ENCODE results near the gene IL17RD. TPM values are rescaled to one million over a fixed set of nuclear protein-coding genes. Genes with fewer than 3 reads are reported as not detected.
"Not testable (repeated sequence)": the region's sequence is repeated elsewhere in the genome, so short reads cannot be mapped to it uniquely, and the experiment has no call there.

IL17RD gene
- total RNA-seq, 2 experiments from 2014 or later, result not detected

GRCh38 chr3:57087361-57088092 is 77.6 kb downstream of the IL17RD start:
- intact Hi-C loops (cut with micrococcal nuclease), result no loop called here
- Mint-ChIP-seq H3K27me3 (peaks cover 3% of the 10 kb centered on the region), H3K27ac (no peak overlapping the region), H3K4me3 (no peak overlapping the region), H3K4me1 (ENCODE audit: low read depth) (no peaks in the 10 kb centered on the region), H3K9me3 (no peaks in the 10 kb centered on the region), H3K36me3 (ENCODE audit: low read depth) (no peaks in the 10 kb centered on the region)
- ATAC-seq (no peak), DNase-seq (no peak)
- ChIA-PET CTCF (interaction anchor here (1.7 to 7.3 kb wide), 2 partner anchors 13 to 92 kb away, joined by 5 to 40 read pairs; no protein-coding TSS in a partner anchor), POLR2A (interaction anchor here (0.6 to 1.2 kb wide), 3 partner anchors 61 to 297 kb away, joined by 3 read pairs; no protein-coding TSS in a partner anchor)
- no peak for TF ChIP-seq CTCF (IDR thresholded peaks at IDR 0.05)

- no peak overlapping the region for H3K27ac Mint-ChIP-seq
- ChIA-PET CTCF (interaction anchor here (0.8 to 7.3 kb wide), 2 partner anchors 14 to 26 kb away, joined by 3 to 40 read pairs; no protein-coding TSS in a partner anchor), POLR2A (no interaction called here)
- no peak overlapping the region for H3K4me3 Mint-ChIP-seq
- DNase-seq (no peak), ATAC-seq (no peak)
- no peaks in the 10 kb centered on the region for H3K36me3 Mint-ChIP-seq (ENCODE audit: low read depth)
- no peaks in the 10 kb centered on the region for H3K4me1 Mint-ChIP-seq (ENCODE audit: low read depth)
- H3K9me3 Mint-ChIP-seq, result no peaks in the 10 kb centered on the region
- TF ChIP-seq CTCF (IDR thresholded peaks at IDR 0.05), result no peak
- H3K27me3 Mint-ChIP-seq, result peaks cover 6% of the 10 kb centered on the region
- intact Hi-C loops (cut with micrococcal nuclease), result no loop called here
Measured at GRCh38 chr3:57086201-57086600, 79.0 kb downstream of the IL17RD start.

- H3K9me3 Mint-ChIP-seq, result no peaks in the 10 kb centered on the region
Measured at GRCh38 chr3:57085211-57085610, 79.9 kb downstream of the IL17RD start.

GRCh38 chr3:57083266-57083995 is 81.7 kb downstream of the IL17RD start:
- ATAC-seq; H3K27ac Mint-ChIP-seq; H3K4me1 Mint-ChIP-seq (ENCODE audit: low read depth); H3K36me3 Mint-ChIP-seq (ENCODE audit: low read depth); intact Hi-C loops (cut with micrococcal nuclease); POLR2A ChIA-PET; H3K4me3 Mint-ChIP-seq; DNase-seq; H3K9me3 Mint-ChIP-seq; CTCF ChIA-PET: not testable (repeated sequence)
- peaks cover 17% of the 10 kb centered on the region for H3K27me3 Mint-ChIP-seq

More at GRCh38 chr3:57085211-57085610, 79.9 kb downstream of the IL17RD start:
- Mint-ChIP-seq H3K27ac (no peak overlapping the region), H3K27me3 (peaks cover 14% of the 10 kb centered on the region), H3K4me3 (no peak overlapping the region), H3K4me1 (ENCODE audit: low read depth) (no peaks in the 10 kb centered on the region), H3K36me3 (ENCODE audit: low read depth) (no peaks in the 10 kb centered on the region)
- intact Hi-C loops (cut with micrococcal nuclease), result no loop called here
- POLR2A ChIA-PET, result no interaction called here
- ATAC-seq (no peak), DNase-seq (no peak)
- TF ChIP-seq CTCF (IDR thresholded peaks at IDR 0.05), result no peak
- CTCF ChIA-PET, result no interaction called here

- H3K4me3 Mint-ChIP-seq, result no peak overlapping the region
- CTCF ChIA-PET, result no interaction called here
- no peak overlapping the region for H3K27ac Mint-ChIP-seq
- no peak for TF ChIP-seq CTCF (IDR thresholded peaks at IDR 0.05)
- DNase-seq (no peak), ATAC-seq (no peak)
- intact Hi-C loops (cut with micrococcal nuclease), result no loop called here
- POLR2A ChIA-PET, result no interaction called here
- H3K9me3 Mint-ChIP-seq, result no peaks in the 10 kb centered on the region
- no peaks in the 10 kb centered on the region for H3K36me3 Mint-ChIP-seq (ENCODE audit: low read depth)
- peaks cover 26% of the 10 kb centered on the region for H3K27me3 Mint-ChIP-seq
- peaks cover 4% of the 10 kb centered on the region for H3K4me1 Mint-ChIP-seq (ENCODE audit: low read depth)
Measured at GRCh38 chr3:57082481-57082880, 82.7 kb downstream of the IL17RD start.
